Gastroesophageal sphincter (tissue), 2 donors: ENCODE measurements around the gene QKI.

Source experiments
- POLR2A ChIP-seq, 2 donors: fragments of 450-650 bp; IDR thresholded peaks; one replicate each; pipeline ENCODE4 v1.6.1; 2017; ENCODE audit warnings: antibody characterized with exemption in 2 of 2, mild to moderate bottlenecking in 2 of 2, moderate library complexity in 1 of 2
- POLR2AphosphoS5 ChIP-seq: sonication (generic); formaldehyde crosslinking; IDR thresholded peaks from one replicate; pipeline ENCODE4 v1.6.1; 2017; ENCODE audit warnings: antibody characterized with exemption

GRCh38 chr6:163454425-163454824 lies 39.9 kb downstream of the QKI start:
- TF ChIP-seq POLR2A (IDR thresholded peaks at IDR 0.05): no peak
- TF ChIP-seq POLR2AphosphoS5: no peak
